Nephron progenitor cell (in vitro differentiated cells): ENCODE results near the gene PSRC1.
"Not testable (repeated sequence)": the region's sequence is repeated elsewhere in the genome, so short reads cannot be mapped to it uniquely, and the experiment has no call there.

Source experiments
- DNase-seq: peaks from one replicate; pipeline ENCODE4 v3.0.0; 2021
- H3K27ac Mint-ChIP-seq: 2 replicates; pipeline ENCODE4 v1.8.0; 2021; ENCODE audit warnings: mild to moderate bottlenecking, moderate library complexity, mixed read lengths
- H3K27me3 Mint-ChIP-seq: 2 replicates; pipeline ENCODE4 v1.8.0; 2021; ENCODE audit warnings: mild to moderate bottlenecking, low read depth, mixed read lengths; ENCODE audit not compliant: poor library complexity
- H3K36me3 Mint-ChIP-seq: 2 replicates; pipeline ENCODE4 v1.8.0; 2021; ENCODE audit warnings: low read depth, mixed read lengths
- H3K4me1 Mint-ChIP-seq: 2 replicates; pipeline ENCODE4 v1.8.0; 2021; ENCODE audit warnings: mixed read lengths
- H3K4me3 Mint-ChIP-seq: 2 replicates; pipeline ENCODE4 v1.8.0; 2021; ENCODE audit warnings: mild to moderate bottlenecking, moderate library complexity, mixed read lengths
- H3K9me3 Mint-ChIP-seq: 2 replicates; pipeline ENCODE4 v1.8.0; 2021; ENCODE audit warnings: mild to moderate bottlenecking, moderate library complexity, mixed read lengths
- CTCF ChIP-seq: fragments of 200-600 bp; sonication (generic); IDR thresholded peaks from 2 replicates; pipeline ENCODE4 v1.5.0; 2021; ENCODE audit warnings: antibody characterized with exemption

Gene PSRC1

GRCh38 chr1:109307274-109308021 is 24.5 kb upstream of the PSRC1 start:
- Mint-ChIP-seq H3K36me3 (peaks cover under 1% of the 10 kb centered on the region), H3K9me3 (no peaks in the 10 kb centered on the region), H3K27ac (peak overlapping the region; percentile 65), H3K4me3 (peak overlapping the region; percentile 31), H3K27me3 (peaks cover 3% of the 10 kb centered on the region), H3K4me1 (peaks cover 31% of the 10 kb centered on the region)
- TF ChIP-seq CTCF: no peak
- no peak for DNase-seq

- DNase-seq: no peak
- Mint-ChIP-seq H3K4me3 (peak within 1 kb of the TSS; percentile 31), H3K4me1 (peaks cover 31% of the 10 kb centered on the region), H3K27ac (peak within 1 kb of the TSS; percentile 65), H3K36me3 (no peaks in the 10 kb centered on the region), H3K27me3 (peaks cover 3% of the 10 kb centered on the region), H3K9me3 (no peaks in the 10 kb centered on the region)
- no peak for TF ChIP-seq CTCF
Observed at GRCh38 chr1:109306832-109307273, 23.9 kb upstream of the PSRC1 start, which contains the start of gene MYBPHL. MYBPHL (minus strand) TSS chr1:109307011; CDS start chr1:109306991, 20 bp downstream.

- DNase-seq, H3K36me3 Mint-ChIP-seq, H3K9me3 Mint-ChIP-seq, H3K27me3 Mint-ChIP-seq, H3K4me3 Mint-ChIP-seq: not testable (repeated sequence)
- Mint-ChIP-seq H3K27ac (peak overlapping the region; percentile 58), H3K4me1 (peaks cover 31% of the 10 kb centered on the region)
Observed at GRCh38 chr1:109305991-109306390, 23.0 kb upstream of the PSRC1 start.

GRCh38 chr1:109304226-109304920 is 21.4 kb upstream of the PSRC1 start:
- Mint-ChIP-seq H3K4me1 (peaks cover 45% of the 10 kb centered on the region), H3K4me3 (no peak overlapping the region), H3K27ac (no peak overlapping the region), H3K36me3 (no peaks in the 10 kb centered on the region), H3K9me3 (no peaks in the 10 kb centered on the region), H3K27me3 (peaks cover 9% of the 10 kb centered on the region)
- no peak for DNase-seq
- TF ChIP-seq CTCF: no peak

GRCh38 chr1:109301874-109302273 is 18.9 kb upstream of the PSRC1 start:
- no peak for DNase-seq
- no peak for TF ChIP-seq CTCF
- Mint-ChIP-seq H3K4me3 (no peak overlapping the region), H3K9me3 (no peaks in the 10 kb centered on the region), H3K4me1 (peaks cover 42% of the 10 kb centered on the region), H3K27ac (no peak overlapping the region), H3K36me3 (no peaks in the 10 kb centered on the region), H3K27me3 (peaks cover 6% of the 10 kb centered on the region)

- peaks cover 7% of the 10 kb centered on the region for H3K27me3 Mint-ChIP-seq
- H3K9me3 Mint-ChIP-seq: no peaks in the 10 kb centered on the region
- H3K36me3 Mint-ChIP-seq: no peaks in the 10 kb centered on the region
- peaks cover 32% of the 10 kb centered on the region for H3K4me1 Mint-ChIP-seq
- DNase-seq: no peak
- no peak overlapping the region for H3K27ac Mint-ChIP-seq
- no peak for TF ChIP-seq CTCF
- no peak overlapping the region for H3K4me3 Mint-ChIP-seq
Observed at GRCh38 chr1:109300650-109301151, 17.8 kb upstream of the PSRC1 start.
